Measurements from ENCODE around the gene MSI2.

MSI2 gene

GRCh38 chr17:57556977-57557376 lies 300.7 kb downstream of the MSI2 start:
- TF ChIP-seq, protein P1, sequence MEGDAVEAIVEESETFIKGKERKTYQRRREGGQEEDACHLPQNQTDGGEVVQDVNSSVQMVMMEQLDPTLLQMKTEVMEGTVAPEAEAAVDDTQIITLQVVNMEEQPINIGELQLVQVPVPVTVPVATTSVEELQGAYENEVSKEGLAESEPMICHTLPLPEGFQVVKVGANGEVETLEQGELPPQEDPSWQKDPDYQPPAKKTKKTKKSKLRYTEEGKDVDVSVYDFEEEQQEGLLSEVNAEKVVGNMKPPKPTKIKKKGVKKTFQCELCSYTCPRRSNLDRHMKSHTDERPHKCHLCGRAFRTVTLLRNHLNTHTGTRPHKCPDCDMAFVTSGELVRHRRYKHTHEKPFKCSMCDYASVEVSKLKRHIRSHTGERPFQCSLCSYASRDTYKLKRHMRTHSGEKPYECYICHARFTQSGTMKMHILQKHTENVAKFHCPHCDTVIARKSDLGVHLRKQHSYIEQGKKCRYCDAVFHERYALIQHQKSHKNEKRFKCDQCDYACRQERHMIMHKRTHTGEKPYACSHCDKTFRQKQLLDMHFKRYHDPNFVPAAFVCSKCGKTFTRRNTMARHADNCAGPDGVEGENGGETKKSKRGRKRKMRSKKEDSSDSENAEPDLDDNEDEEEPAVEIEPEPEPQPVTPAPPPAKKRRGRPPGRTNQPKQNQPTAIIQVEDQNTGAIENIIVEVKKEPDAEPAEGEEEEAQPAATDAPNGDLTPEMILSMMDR (IDR thresholded peaks at IDR 0.05; ENCODE audit: control insufficient read depth, insufficient read depth, low read depth, low read length, missing control alignments): no peak
- no peak for DNase-seq (ENCODE audit: low read depth)

DNA sequence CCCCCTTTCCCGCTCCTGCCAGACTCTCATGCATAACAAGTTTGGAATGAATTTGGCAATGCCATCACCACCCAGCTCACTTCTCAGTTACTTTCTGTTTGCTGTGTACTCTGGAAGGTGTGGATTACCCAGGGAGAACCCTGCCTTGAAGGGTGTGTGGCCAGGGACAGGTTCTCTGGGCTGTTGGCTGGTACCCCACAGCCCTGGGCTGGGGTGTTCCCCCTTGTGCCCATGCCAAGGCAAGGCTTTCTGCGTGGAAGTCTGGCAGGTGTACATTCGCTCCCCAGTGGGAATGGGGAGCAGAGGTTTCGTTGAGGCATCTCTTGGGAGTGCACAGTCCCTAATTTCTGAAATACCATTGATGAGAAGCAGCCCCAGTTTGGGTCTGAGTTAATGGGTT lies 301.1 kb downstream of the MSI2 start:
- TF ChIP-seq, protein P1 (IDR thresholded peaks at IDR 0.05; ENCODE audit: control insufficient read depth, insufficient read depth, low read depth, low read length, missing control alignments): no peak
- no peak for DNase-seq (ENCODE audit: low read depth)
- H3K4me3 ChIP-seq (ENCODE audit: control insufficient read depth, low read depth, low read length): no peak overlapping the region

More at GRCh38 chr17:57556977-57557376, 300.7 kb downstream of the MSI2 start:
- no peak overlapping the region for H3K4me3 ChIP-seq (ENCODE audit: control insufficient read depth, low read depth, low read length)

DNA sequence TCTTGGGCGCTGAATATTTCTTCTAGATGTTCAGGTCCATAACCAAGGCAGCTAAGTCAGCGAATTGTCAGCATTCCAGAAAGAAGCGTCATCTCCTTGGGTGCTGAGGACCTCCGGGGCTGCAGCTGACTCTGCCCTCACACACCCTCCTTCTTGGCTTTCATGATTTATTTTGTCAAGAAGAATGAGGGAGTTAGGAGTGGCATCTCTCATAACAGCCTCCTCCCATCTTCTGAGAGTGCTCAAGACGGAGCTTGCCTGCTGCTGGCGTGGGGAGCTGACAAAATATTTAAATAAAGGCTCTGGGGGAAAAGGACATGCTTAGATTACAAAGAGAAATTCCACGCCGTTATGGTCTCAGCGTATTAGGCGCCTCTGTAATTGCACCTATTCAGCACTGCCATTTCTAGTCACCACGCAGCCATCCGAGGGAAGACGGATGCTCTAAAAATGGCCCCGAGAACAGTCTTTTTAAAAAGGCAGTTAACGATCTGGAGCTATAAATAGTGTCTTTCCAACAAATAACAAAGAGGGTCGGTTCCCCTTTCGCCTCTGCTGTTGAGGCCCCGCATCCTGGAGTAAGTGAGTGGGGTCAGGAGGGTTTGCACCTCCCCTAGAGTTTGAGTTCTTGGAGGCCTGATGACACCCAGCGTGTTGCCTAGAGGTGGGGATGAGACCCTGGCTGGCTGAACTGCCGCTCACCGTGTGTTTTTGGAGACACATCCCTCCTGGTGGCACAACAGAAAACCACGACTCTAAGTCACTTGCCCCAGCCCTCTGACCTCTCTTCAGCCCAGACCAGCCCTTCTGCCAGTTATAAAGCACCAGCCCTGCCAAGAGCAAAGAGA lies 301.7 kb downstream of the MSI2 start:
- no peak overlapping the region for H3K4me3 ChIP-seq (ENCODE audit: control insufficient read depth, low read depth, low read length)
- TF ChIP-seq, protein P1 (IDR thresholded peaks at IDR 0.05; ENCODE audit: control insufficient read depth, insufficient read depth, low read depth, low read length, missing control alignments): no peak
- no peak for DNase-seq (ENCODE audit: low read depth)

DNA sequence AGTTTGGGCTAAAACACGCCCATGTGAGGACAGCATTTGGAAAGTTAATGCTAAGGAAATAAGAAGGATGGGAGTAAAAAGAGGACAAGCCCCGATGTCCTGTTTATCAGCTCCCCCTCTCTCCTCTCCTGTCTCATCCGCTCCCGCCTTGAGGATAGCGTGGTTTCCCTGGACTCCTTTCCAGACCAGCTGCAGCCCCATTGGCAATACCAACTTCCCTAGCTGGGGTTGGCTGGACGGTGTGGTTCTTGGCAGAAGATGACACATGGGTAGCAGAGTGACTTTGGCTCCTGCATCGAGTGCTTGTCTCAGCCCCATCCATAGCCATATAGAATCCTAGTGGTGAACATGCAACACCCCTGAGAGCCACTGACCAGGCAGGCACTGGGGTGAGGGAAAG lies 302.9 kb downstream of the MSI2 start:
- DNase-seq (ENCODE audit: low read depth): no peak
- TF ChIP-seq, protein P1 (IDR thresholded peaks at IDR 0.05; ENCODE audit: control insufficient read depth, insufficient read depth, low read depth, low read length, missing control alignments): no peak

DNA sequence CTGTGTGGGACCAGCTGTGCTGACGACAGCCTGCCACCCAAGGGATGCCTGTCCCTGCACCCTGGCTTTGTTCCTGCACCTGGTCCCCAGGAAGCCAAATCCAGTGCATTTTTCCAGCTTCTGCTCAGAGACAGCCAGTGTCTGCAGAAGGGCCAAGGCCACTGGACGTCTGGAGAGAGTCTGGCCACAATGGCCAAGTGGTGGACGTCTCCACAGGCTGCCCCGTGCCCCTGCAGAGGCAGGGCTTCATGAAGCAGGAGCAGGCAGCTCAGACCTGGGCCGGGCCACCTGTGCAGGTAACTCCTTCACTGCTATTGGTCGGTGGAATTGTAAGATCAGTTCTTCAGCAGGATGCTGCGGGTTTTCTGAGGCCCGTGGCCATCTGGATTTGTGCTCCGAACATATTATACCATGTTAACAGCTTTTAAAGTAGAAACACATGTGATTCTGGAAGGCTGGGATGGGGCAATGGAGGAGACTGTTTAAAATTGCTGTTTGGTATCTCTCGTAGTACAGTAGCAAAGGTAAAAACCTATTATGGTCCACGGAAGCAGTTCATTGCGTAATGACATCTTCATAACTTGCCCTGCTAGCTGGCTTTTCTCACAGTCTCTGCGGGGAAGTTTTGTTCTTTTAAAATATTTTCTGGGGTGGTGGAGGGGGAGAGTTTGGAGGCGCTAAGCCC lies 303.5 kb downstream of the MSI2 start:
- no peak overlapping the region for H3K4me3 ChIP-seq (ENCODE audit: control insufficient read depth, low read depth, low read length)
- DNase-seq (ENCODE audit: low read depth): no peak
- TF ChIP-seq, protein P1 (IDR thresholded peaks at IDR 0.05; ENCODE audit: control insufficient read depth, insufficient read depth, low read depth, low read length, missing control alignments): no peak

More for the DNA sequence above, 302.9 kb downstream of the MSI2 start:
- no peak overlapping the region for H3K4me3 ChIP-seq (ENCODE audit: control insufficient read depth, low read depth, low read length)

GRCh38 chr17:57560319-57560705 lies 304.0 kb downstream of the MSI2 start:
- TF ChIP-seq, protein P1 (IDR thresholded peaks at IDR 0.05; ENCODE audit: control insufficient read depth, insufficient read depth, low read depth, low read length, missing control alignments): no peak
- DNase-seq (ENCODE audit: low read depth): no peak
- H3K4me3 ChIP-seq (ENCODE audit: control insufficient read depth, low read depth, low read length): no peak overlapping the region

Data from AG09309 (cell line).